Body of pancreas (tissue), 4 donors: ENCODE results near the gene NEU4. TPM values are rescaled to one million over a fixed set of nuclear protein-coding genes. Genes with fewer than 3 reads are reported as not detected.
"Not testable (repeated sequence)": the region's sequence is repeated elsewhere in the genome, so short reads cannot be mapped to it uniquely, and the experiment has no call there.

Experiments used
- ATAC-seq: fragments of 150-250 bp; one replicate; pipeline ENCODE4 v1.9.1; 2016
- DNase-seq, 4 donors: peaks; one replicate each; pipeline ENCODE4 v3.0.0-alpha.2; 2019
- H3K27ac ChIP-seq, 4 donors: fragments of 200-600 bp; sonication (generic); 1 replicate in 3 of 4; 2 replicates in 1 of 4; pipeline versions ENCODE4 v1.5.1 to v1.6.1; 2016 to 2019; ENCODE audit warnings: mild to moderate bottlenecking in 1 of 4, mixed read lengths in 1 of 4, moderate library complexity in 1 of 4
- H3K27me3 ChIP-seq, 2 donors: fragments of 200-600 bp; sonication (generic); one replicate each; pipeline ENCODE4 v1.6.0; 2016; ENCODE audit warnings: mild to moderate bottlenecking in 1 of 2
- H3K36me3 ChIP-seq, 2 donors: fragments of 200-600 bp; sonication (generic); replicated peaks in 1 of 2; 2 replicates each; pipeline ENCODE4 v1.5.1; 2016; ENCODE audit warnings: low read depth in 2 of 2; ENCODE audit not compliant: insufficient read depth in 1 of 2
- H3K4me1 ChIP-seq: fragments of 200-600 bp; sonication (generic); one replicate; pipeline ENCODE4 v1.6.0; 2016
- H3K4me3 ChIP-seq, 2 donors: fragments of 200-600 bp; sonication (generic); 1 replicate in 1 of 2; 2 replicates in 1 of 2; pipeline ENCODE4 v1.5.1; 2016 to 2019
- H3K9me3 ChIP-seq, 3 donors: fragments of 200-600 bp; sonication (generic); 1 replicate in 2 of 3; 2 replicates in 1 of 3; pipeline ENCODE4 v1.5.1; 2016
- CTCF ChIP-seq, 7 experiments: fragments of 450-650 bp in 4 of 7; fragments of 200-600 bp in 3 of 7; sonication (generic) in 3 of 7; IDR thresholded peaks; one replicate each; pipeline ENCODE4 v1.5.1; 2016 to 2019; ENCODE audit warnings: antibody characterized with exemption in 7 of 7
- POLR2A ChIP-seq, 3 donors: fragments of 450-650 bp; IDR thresholded peaks; one replicate each; pipeline ENCODE4 v1.6.1; 2016; ENCODE audit warnings: antibody characterized with exemption in 3 of 3, mild to moderate bottlenecking in 2 of 3
- WGBS, 2 donors: methylation state at CpG; one replicate each; pipeline ENCODE4 v1.1.5; 2017; 5-methylcytosine and 5-hydroxymethylcytosine counted together
- intact Hi-C: fragments of 100-400 bp; cut with DNase I; formaldehyde crosslinking; loops from one replicate; pipeline ENCODE4 v1.15.1; 2023
- total RNA-seq, 2 donors: library from RNA; depleted of rRNA; stranded (reverse); fragments of >200 nt; gene quantifications; one replicate each; pipeline ENCODE4 v1.1.0, GENCODE V29; 2016

The NEU4 gene
- total RNA-seq, 2 donors from 2014 or later: not detected

- DNase-seq: no peak
- Histone ChIP-seq H3K4me3 (no peak overlapping the region), H3K9me3 (no peaks in the 10 kb centered on the region), H3K27me3 (no peaks in the 10 kb centered on the region), H3K4me1 (peaks cover 6% of the 10 kb centered on the region), H3K27ac (no peak overlapping the region), H3K36me3 (no peaks in the 10 kb centered on the region)
- 77 to 82% methylated on average over 11 to 25 of the region's 25 CpGs for WGBS, 2 donors
- intact Hi-C loops: no loop called here
- TF ChIP-seq CTCF (IDR thresholded peaks at IDR 0.05) (no peak), POLR2A (IDR thresholded peaks at IDR 0.05) (no peak)
- ATAC-seq: no peak
Measured at GRCh38 chr2:241818229-241818942, 9.4 kb downstream of the NEU4 start.

DNA sequence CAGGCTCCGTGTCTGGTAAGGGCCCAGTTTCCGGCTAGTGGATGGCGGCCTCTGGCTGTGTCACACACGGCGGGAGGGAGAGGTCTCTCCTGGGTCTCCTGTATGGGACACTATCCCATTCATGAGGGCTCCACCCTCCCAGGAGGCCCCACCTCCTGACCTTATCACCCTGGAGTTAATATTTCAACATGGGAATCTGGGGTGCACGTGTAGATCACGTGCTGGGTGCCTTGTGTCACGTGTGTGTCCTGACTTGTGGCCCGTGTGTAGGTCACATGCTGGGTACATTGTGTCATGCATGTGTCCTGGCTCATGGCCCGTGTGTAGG, 9.9 kb downstream of the NEU4 start:
- WGBS, 2 donors: 29 to 39% methylated on average over 4 to 10 of the region's 10 CpGs
- no peak for TF ChIP-seq POLR2A (IDR thresholded peaks at IDR 0.05)
- intact Hi-C loops: no loop called here
- no peak overlapping the region for H3K4me3 ChIP-seq
- no peaks in the 10 kb centered on the region for H3K36me3 ChIP-seq
- no peaks in the 10 kb centered on the region for H3K27me3 ChIP-seq
- H3K27ac ChIP-seq: no peak overlapping the region
- H3K4me1 ChIP-seq: peaks cover 6% of the 10 kb centered on the region
- ATAC-seq (no peak), DNase-seq (peak in 3 of 4 donors; percentile 41 to 68 (median 44))
- H3K9me3 ChIP-seq: no peaks in the 10 kb centered on the region

DNA sequence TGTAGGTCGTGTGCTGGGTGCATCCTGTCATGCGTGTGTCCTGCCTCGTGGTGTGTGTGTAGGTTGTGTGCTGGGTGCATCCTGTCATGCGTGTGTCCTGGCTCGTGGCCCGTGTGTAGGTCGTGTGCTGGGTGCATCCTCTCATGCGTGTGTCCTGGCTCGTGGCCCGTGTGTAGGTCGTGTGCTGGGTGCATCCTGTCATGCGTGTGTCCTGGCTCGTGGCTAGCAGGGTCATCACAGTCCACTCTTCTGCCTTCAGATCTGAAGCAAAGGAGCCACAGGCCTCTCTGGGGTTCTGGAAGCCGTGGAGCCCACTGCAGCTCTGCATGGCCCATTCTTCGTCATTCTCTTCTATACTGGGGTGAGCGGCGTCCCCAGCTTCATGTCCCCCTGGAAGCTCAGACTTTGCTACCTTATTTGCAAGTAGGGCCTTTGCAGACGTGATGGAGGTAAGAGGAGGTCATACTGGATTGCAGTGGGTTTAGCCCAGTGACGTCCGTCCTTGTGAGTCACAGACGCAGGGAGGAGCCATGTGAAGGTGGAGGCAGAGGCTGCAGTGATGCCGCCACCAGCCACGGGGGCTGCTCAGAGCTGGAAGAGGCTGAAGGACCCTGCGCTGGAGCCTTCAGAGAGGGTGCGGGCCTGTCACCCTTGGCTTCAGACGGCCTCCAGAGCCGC, 11.1 kb downstream of the NEU4 start:
- ATAC-seq, H3K36me3 ChIP-seq, H3K27me3 ChIP-seq, H3K9me3 ChIP-seq, DNase-seq, H3K4me1 ChIP-seq, H3K4me3 ChIP-seq, intact Hi-C loops, H3K27ac ChIP-seq: not testable (repeated sequence)
- WGBS, 2 donors: 86 to 87% methylated on average over 17 to 27 of the region's 27 CpGs

GRCh38 chr2:241820625-241821384, 11.8 kb downstream of the NEU4 start:
- intact Hi-C loops: no loop called here
- WGBS, 2 donors: 91% methylated on average over 15 to 28 of the region's 31 CpGs
- DNase-seq (no peak), ATAC-seq (no peak)
- Histone ChIP-seq H3K4me3 (no peak overlapping the region), H3K36me3 (no peaks in the 10 kb centered on the region), H3K9me3 (no peaks in the 10 kb centered on the region), H3K4me1 (peaks cover 6% of the 10 kb centered on the region), H3K27ac (no peak overlapping the region), H3K27me3 (no peaks in the 10 kb centered on the region)
- TF ChIP-seq CTCF (IDR thresholded peaks at IDR 0.05): no peak
- no peak for TF ChIP-seq POLR2A (IDR thresholded peaks at IDR 0.05)

DNA sequence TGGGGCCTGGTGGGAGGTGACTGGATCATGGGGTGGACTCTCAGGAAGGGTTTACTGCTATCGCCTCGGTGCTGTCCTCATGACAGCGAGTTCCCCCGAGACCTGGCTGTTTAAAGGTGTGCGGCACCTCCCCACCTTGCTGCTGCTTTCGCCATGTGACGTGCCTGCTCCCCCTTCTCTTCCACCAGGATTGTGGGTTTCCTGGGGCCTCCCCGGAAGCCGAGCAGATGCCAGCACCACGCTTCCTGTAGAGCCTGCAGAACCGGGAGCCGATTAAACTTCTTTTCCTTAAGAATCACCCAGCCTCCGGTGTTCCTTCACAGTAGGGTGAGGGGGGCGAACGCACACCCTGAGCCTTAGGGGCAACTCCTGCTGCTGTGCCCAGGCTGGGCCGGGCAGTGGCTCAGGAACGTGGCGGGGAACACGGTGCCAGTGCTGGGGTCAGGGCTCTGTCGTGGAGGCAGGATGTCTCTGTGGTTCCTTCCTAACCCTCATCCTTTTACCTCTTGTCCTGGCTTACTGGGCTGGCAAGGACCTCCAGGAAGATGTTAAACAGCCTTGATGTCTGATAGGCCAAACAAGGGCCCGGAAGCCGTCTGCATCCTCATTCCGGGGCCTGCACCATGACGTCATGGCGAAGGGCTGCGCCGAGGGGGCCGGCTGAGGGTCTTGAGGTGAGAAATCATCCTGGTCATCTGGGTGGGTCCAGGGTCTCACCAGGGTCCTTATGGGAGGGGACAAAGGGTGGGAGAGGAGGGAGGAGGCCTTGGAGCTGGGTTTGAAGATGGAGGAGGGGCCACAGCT, 12.7 kb downstream of the NEU4 start:
- Histone ChIP-seq H3K27me3 (no peaks in the 10 kb centered on the region), H3K4me3 (no peak overlapping the region), H3K27ac (no peak overlapping the region), H3K4me1 (peaks cover 6% of the 10 kb centered on the region), H3K9me3 (peaks cover 0 to 2% (median 0%) of the 10 kb centered on the region in 3 donors), H3K36me3 (no peaks in the 10 kb centered on the region)
- DNase-seq: no peak
- TF ChIP-seq POLR2A (IDR thresholded peaks at IDR 0.05) (no peak), CTCF (IDR thresholded peaks at IDR 0.05) (no peak)
- 72 to 80% methylated on average over 19 to 28 of the region's 28 CpGs for WGBS, 2 donors
- ATAC-seq: no peak
- intact Hi-C loops: no loop called here
